ENCODE measurements around the gene MBOAT2.

MBOAT2 gene

DNA sequence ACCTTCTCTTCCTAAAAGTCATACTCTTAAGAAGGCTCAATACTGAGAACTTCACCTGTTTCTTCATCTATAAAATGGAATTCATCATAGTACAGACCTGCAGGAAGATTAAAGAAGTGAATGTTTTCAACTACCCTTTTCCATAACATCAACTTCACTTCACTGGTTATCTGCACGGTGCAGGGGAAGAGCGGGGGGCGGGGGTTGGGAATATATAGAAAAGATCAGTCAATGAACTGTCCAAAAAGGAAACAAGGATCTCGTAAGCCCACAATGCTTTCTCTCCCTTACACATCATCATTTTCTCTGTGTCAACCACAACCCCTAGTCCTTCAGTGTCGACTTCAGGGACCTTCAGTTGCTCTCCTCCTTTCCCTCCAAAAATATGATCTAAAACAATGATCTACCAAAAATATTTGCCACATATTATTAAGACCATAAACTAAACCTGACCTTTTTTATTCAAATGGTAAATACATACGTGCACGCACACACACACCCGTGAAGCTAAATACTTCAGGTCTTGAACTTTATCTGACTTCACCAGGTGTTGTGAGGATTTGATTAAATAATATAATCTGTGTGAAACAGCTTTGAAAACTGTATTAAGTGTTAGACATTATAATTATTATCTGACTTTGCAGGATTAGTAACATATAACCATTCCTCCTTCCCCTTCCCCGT, 4.9 kb downstream of the MBOAT2 start:
- Histone ChIP-seq H3K36me3 (ENCODE audit: insufficient read depth, low read length) (no peaks in the 10 kb centered on the region), H3K4me2 (ENCODE audit: insufficient read depth, low read length) (no peak overlapping the region), H3K4me1 (ENCODE audit: insufficient read depth, low read length) (peaks cover 45% of the 10 kb centered on the region), H3K27ac (ENCODE audit: low read length) (no peak overlapping the region), H3K79me2 (ENCODE audit: insufficient read depth, low read length) (peaks cover 93% of the 10 kb centered on the region), H3K4me3 (ENCODE audit: low read depth in 1 of 2, low read length in 2 of 2) (no peak overlapping the region), H3K9ac (ENCODE audit: low read depth, low read length) (no peak overlapping the region), H3K27me3 (ENCODE audit: insufficient read depth, low read length, poor library complexity) (no peaks in the 10 kb centered on the region), H3K9me3 (ENCODE audit: insufficient read depth, low read length, severe bottlenecking) (no peaks in the 10 kb centered on the region), H2AFZ (ENCODE audit: low read depth, low read length) (no peak overlapping the region), H4K20me1 (ENCODE audit: insufficient read depth, low read length) (peaks cover 39% of the 10 kb centered on the region)
- no peak for ATAC-seq (ENCODE audit: insufficient read depth, low read depth)
- no peak for DNase-seq
- TF ChIP-seq EZH2 (IDR thresholded peaks at IDR 0.05; ENCODE audit: borderline replicate concordance, low read depth, low read length, severe bottlenecking): no peak
- TF ChIP-seq, protein P1, sequence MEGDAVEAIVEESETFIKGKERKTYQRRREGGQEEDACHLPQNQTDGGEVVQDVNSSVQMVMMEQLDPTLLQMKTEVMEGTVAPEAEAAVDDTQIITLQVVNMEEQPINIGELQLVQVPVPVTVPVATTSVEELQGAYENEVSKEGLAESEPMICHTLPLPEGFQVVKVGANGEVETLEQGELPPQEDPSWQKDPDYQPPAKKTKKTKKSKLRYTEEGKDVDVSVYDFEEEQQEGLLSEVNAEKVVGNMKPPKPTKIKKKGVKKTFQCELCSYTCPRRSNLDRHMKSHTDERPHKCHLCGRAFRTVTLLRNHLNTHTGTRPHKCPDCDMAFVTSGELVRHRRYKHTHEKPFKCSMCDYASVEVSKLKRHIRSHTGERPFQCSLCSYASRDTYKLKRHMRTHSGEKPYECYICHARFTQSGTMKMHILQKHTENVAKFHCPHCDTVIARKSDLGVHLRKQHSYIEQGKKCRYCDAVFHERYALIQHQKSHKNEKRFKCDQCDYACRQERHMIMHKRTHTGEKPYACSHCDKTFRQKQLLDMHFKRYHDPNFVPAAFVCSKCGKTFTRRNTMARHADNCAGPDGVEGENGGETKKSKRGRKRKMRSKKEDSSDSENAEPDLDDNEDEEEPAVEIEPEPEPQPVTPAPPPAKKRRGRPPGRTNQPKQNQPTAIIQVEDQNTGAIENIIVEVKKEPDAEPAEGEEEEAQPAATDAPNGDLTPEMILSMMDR (IDR thresholded peaks at IDR 0.05; ENCODE audit: borderline replicate concordance, extremely low read depth, low read length, poor library complexity, severe bottlenecking): no peak

DNA sequence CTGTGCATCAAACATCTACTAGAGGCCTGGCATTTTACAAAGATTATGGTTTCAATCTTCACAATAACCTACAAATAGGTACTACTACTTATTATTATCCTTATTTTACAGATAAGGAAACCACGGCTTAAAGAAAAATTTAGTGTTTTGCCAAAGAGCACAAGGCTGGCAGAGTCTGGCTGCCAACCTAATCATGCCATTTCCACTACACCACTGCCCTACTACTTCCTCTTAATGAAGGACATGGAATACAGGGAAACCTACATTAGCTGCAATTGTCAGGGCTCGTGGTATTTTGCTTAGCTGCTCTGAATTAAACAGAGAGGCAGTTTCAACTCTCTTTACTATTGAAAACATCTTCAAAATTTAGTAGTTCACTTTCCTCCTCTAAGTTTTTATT, 5.9 kb downstream of the MBOAT2 start:
- Histone ChIP-seq H3K79me2 (ENCODE audit: insufficient read depth, low read length) (peaks cover 92% of the 10 kb centered on the region), H3K4me1 (ENCODE audit: insufficient read depth, low read length) (peaks cover 41% of the 10 kb centered on the region), H3K4me2 (ENCODE audit: insufficient read depth, low read length) (no peak overlapping the region), H3K36me3 (ENCODE audit: insufficient read depth, low read length) (no peaks in the 10 kb centered on the region), H4K20me1 (ENCODE audit: insufficient read depth, low read length) (peaks cover 44% of the 10 kb centered on the region), H3K9me3 (ENCODE audit: insufficient read depth, low read length, severe bottlenecking) (no peaks in the 10 kb centered on the region), H3K4me3 (ENCODE audit: low read depth in 1 of 2, low read length in 2 of 2) (no peak overlapping the region), H2AFZ (ENCODE audit: low read depth, low read length) (no peak overlapping the region), H3K27ac (ENCODE audit: low read length) (no peak overlapping the region), H3K9ac (ENCODE audit: low read depth, low read length) (no peak overlapping the region), H3K27me3 (ENCODE audit: insufficient read depth, low read length, poor library complexity) (no peaks in the 10 kb centered on the region)
- ATAC-seq (ENCODE audit: insufficient read depth, low read depth): no peak
- no peak for TF ChIP-seq EZH2 (IDR thresholded peaks at IDR 0.05; ENCODE audit: borderline replicate concordance, low read depth, low read length, severe bottlenecking)
- TF ChIP-seq, protein P1 (IDR thresholded peaks at IDR 0.05; ENCODE audit: borderline replicate concordance, extremely low read depth, low read length, poor library complexity, severe bottlenecking): no peak
- no peak for DNase-seq

GRCh38 chr2:8997108-8997507, 6.4 kb downstream of the MBOAT2 start:
- peaks cover 89% of the 10 kb centered on the region for H3K79me2 ChIP-seq (ENCODE audit: insufficient read depth, low read length)
- H3K27me3 ChIP-seq (ENCODE audit: insufficient read depth, low read length, poor library complexity): no peaks in the 10 kb centered on the region
- H3K4me3 ChIP-seq (ENCODE audit: low read depth in 1 of 2, low read length in 2 of 2): no peak overlapping the region
- DNase-seq: no peak
- H3K9me3 ChIP-seq (ENCODE audit: insufficient read depth, low read length, severe bottlenecking): no peaks in the 10 kb centered on the region
- H4K20me1 ChIP-seq (ENCODE audit: insufficient read depth, low read length): peaks cover 44% of the 10 kb centered on the region
- TF ChIP-seq, protein P1 (IDR thresholded peaks at IDR 0.05; ENCODE audit: borderline replicate concordance, extremely low read depth, low read length, poor library complexity, severe bottlenecking): no peak
- H3K9ac ChIP-seq (ENCODE audit: low read depth, low read length): no peak overlapping the region
- H2AFZ ChIP-seq (ENCODE audit: low read depth, low read length): no peak overlapping the region
- peaks cover 36% of the 10 kb centered on the region for H3K4me1 ChIP-seq (ENCODE audit: insufficient read depth, low read length)
- ATAC-seq (ENCODE audit: insufficient read depth, low read depth): no peak
- H3K4me2 ChIP-seq (ENCODE audit: insufficient read depth, low read length): no peak overlapping the region
- H3K36me3 ChIP-seq (ENCODE audit: insufficient read depth, low read length): no peaks in the 10 kb centered on the region
- no peak overlapping the region for H3K27ac ChIP-seq (ENCODE audit: low read length)
